GM12878 (cell line): ENCODE measurements around the gene PDE3B. TPM values are rescaled to one million over a fixed set of nuclear protein-coding genes. Genes with fewer than 3 reads are reported as not detected.

Source experiments
- ATAC-seq: fragments of 200-7000 bp; cut with Tn5 transposase; 3 replicates; pipeline ENCODE4 v1.9.1; 2020; ENCODE audit warnings: mild to moderate bottlenecking, moderate library complexity
- BruUV-seq: library from RNA; stranded (reverse); fragments of 400-500 nt; replicated peaks from 2 replicates; lab custom pipeline; 2021; lab: Mats Ljungman, UMichigan
- CTCF ChIA-PET: fragments of 300-600 bp; sonication (Branson Sonifier 250); formaldehyde crosslinking; extraction: SDS; loops from one replicate; lab custom pipeline; 2021; ENCODE audit warnings: inconsistent platforms; lab: Yijun Ruan, JAX
- POLR2A ChIA-PET: fragments of 350-600 bp; formaldehyde crosslinking; extraction: SDS; loops from one replicate; lab custom pipeline; 2021; ENCODE audit warnings: inconsistent platforms; lab: Charles Lee
- RAD21 ChIA-PET: fragments of 300-600 bp; sonication (Branson Sonifier 250); formaldehyde crosslinking; loops from one replicate; lab custom pipeline; 2023; ENCODE audit warnings: antibody characterized with exemption; ENCODE audit not compliant: unreplicated experiment; lab: Charles Lee
- SMC1A ChIA-PET: fragments of 300-600 bp; sonication (Branson Sonifier 250); formaldehyde crosslinking; loops from one replicate; lab custom pipeline; 2023; ENCODE audit not compliant: unreplicated experiment, uncharacterized antibody; lab: Charles Lee
- DNase-seq: peaks from one replicate; pipeline ENCODE4 v3.0.0-alpha.2; 2011; ENCODE audit warnings: low read depth, low spot score
- FAIRE-seq: peaks from 3 replicates; lab custom pipeline; 2011; peaks lifted over from hg19 to GRCh38; lab: Jason Lieb, UNC
- H2AFZ ChIP-seq: 2 replicates; pipeline ENCODE4 v1.6.0; 2011; ENCODE audit warnings: low read depth, low read length, control low read depth; ENCODE audit not compliant: control insufficient read depth
- H3K27ac ChIP-seq: 2 replicates; pipeline ENCODE4 v1.5.1; 2011; ENCODE audit warnings: control low read depth; ENCODE audit not compliant: control insufficient read depth, insufficient read depth
- H3K27me3 ChIP-seq, 2 experiments: replicated peaks in 1 of 2; 2 replicates each; pipeline versions ENCODE4 v1.6.0 to v1.6.1; 2011; ENCODE audit warnings: low read length in 1 of 2; ENCODE audit not compliant: control insufficient read depth in 2 of 2, insufficient read depth in 2 of 2
- H3K36me3 ChIP-seq, 2 experiments: 2 replicates each; pipeline ENCODE4 v1.5.1; 2011; ENCODE audit warnings: low read length in 1 of 2; ENCODE audit not compliant: control insufficient read depth in 2 of 2, insufficient read depth in 2 of 2
- H3K4me1 ChIP-seq: 2 replicates; pipeline ENCODE4 v1.6.1; 2011; ENCODE audit warnings: mild to moderate bottlenecking, low read length, moderate library complexity, mixed read lengths; ENCODE audit not compliant: control insufficient read depth, insufficient read depth
- H3K4me2 ChIP-seq: 2 replicates; pipeline ENCODE4 v1.6.0; 2011; ENCODE audit warnings: control low read depth; ENCODE audit not compliant: control insufficient read depth, insufficient read depth
- H3K4me3 ChIP-seq: fragments of 200-600 bp; sonication (generic); 2 replicates; pipeline ENCODE4 v1.5.1; 2016
- H3K79me2 ChIP-seq: 2 replicates; pipeline ENCODE4 v1.6.0; 2011; ENCODE audit warnings: low read length; ENCODE audit not compliant: control insufficient read depth, insufficient read depth
- H3K9ac ChIP-seq: 2 replicates; pipeline ENCODE4 v1.8.0; 2011; ENCODE audit warnings: low read length, control low read depth, mixed read lengths; ENCODE audit not compliant: control insufficient read depth, insufficient read depth
- H3K9me3 ChIP-seq: replicated peaks from 3 replicates; pipeline ENCODE4 v1.5.1; 2011; ENCODE audit warnings: mild to moderate bottlenecking, low read length; ENCODE audit not compliant: control insufficient read depth, insufficient read depth
- H4K20me1 ChIP-seq: 2 replicates; pipeline ENCODE4 v1.6.0; 2011; ENCODE audit not compliant: control insufficient read depth, insufficient read depth
- HDGF ChIP-seq: fragments of 450-650 bp; IDR thresholded peaks from 2 replicates; pipeline ENCODE4 v1.6.1; 2016; ENCODE audit warnings: antibody characterized with exemption
- JUNB ChIP-seq: IDR thresholded peaks from 2 replicates; pipeline ENCODE4 v1.6.1; 2016; ENCODE audit warnings: antibody characterized with exemption, mild to moderate bottlenecking
- NFYB ChIP-seq: IDR thresholded peaks from 2 replicates; pipeline ENCODE4 v1.6.1; 2011; ENCODE audit warnings: low read depth, mild to moderate bottlenecking, low read length, improper control_type of control experiment, moderate library complexity; ENCODE audit not compliant: insufficient read depth
- PAX5 ChIP-seq: IDR thresholded peaks from 2 replicates; pipeline ENCODE4 v1.6.1; 2011; ENCODE audit warnings: low read depth, low read length, borderline replicate concordance
- PML ChIP-seq: IDR thresholded peaks from 2 replicates; pipeline ENCODE4 v1.6.1; 2012; ENCODE audit warnings: low read length, inconsistent platforms
- RCOR1 ChIP-seq: conservative IDR thresholded peaks from 2 replicates; pipeline ENCODE4 v1.6.1; 2012; ENCODE audit warnings: low read depth, low read length, improper control_type of control experiment
- SMAD1 ChIP-seq: fragments of 450-650 bp; IDR thresholded peaks from 2 replicates; pipeline ENCODE4 v1.6.1; 2018; ENCODE audit warnings: mild to moderate bottlenecking, low read depth; ENCODE audit not compliant: partially characterized antibody
- SMAD5 ChIP-seq: IDR thresholded peaks from 2 replicates; pipeline ENCODE4 v1.6.1; 2016; ENCODE audit warnings: antibody characterized with exemption, low read depth
- SREBF2 ChIP-seq: IDR thresholded peaks from 2 replicates; pipeline ENCODE4 v1.6.1; 2012; ENCODE audit warnings: mild to moderate bottlenecking, low read length
- WGBS: methylation state at CpG from one replicate; pipeline ENCODE4 v1.1.6; 2016; ENCODE audit warnings: low lambda C conversion rate; ENCODE audit not compliant: insufficient replicate concordance, insufficient coverage; ENCODE audit errors: missing lambda C conversion rate; 5-methylcytosine and 5-hydroxymethylcytosine counted together
- in situ Hi-C: fragments of 300-500 bp; cut with MboI; formaldehyde crosslinking; loops from 9 replicates; pipeline ENCODE4 v1.14.3; 2018; ENCODE audit warnings: mixed read lengths
- intact Hi-C: fragments of 100-400 bp; cut with micrococcal nuclease; formaldehyde crosslinking; loops from one replicate; pipeline ENCODE4 v1.14.2; 2022; ENCODE audit not compliant: unreplicated experiment
- polyA plus RNA-seq, 11 experiments: library from polyadenylated mRNA; depleted of rRNA in 4 of 11; unstranded in 6 of 11; stranded (reverse) in 5 of 11; fragments of >200 nt; fragmentation: Nextera tagmentation in 4 of 11; fragmentation: Illumina TruSeq in 1 of 11; extraction: Ambion mirVana in 4 of 11; extraction: Trizol in 1 of 11; gene quantifications; 1 replicate in 1 of 11; 2 replicates in 10 of 11; pipeline versions ENCODE4 v1.2.1 to v1.2.3, GENCODE V29; 2011 to 2016; ENCODE audit warnings: inconsistent platforms in 2 of 11, missing spikeins in 2 of 11, low read depth in 1 of 11
- total RNA-seq, 4 experiments: library from RNA; depleted of rRNA in 3 of 4; stranded (reverse); fragments of >200 nt in 3 of 4; fragmentation: Illumina TruSeq in 1 of 4; extraction: Trizol in 1 of 4; gene quantifications; 2 replicates each; pipeline versions ENCODE4 v1.2.1 to v1.2.3, GENCODE V29; 2013 to 2021
- TF ChIP-seq, protein P1 (sequence below): fragments of 450-650 bp; IDR thresholded peaks from 2 replicates; pipeline ENCODE4 v1.6.1; 2017; ENCODE audit warnings: mild to moderate bottlenecking, moderate library complexity
- TF ChIP-seq, protein P2 (sequence below): fragments of 450-650 bp; IDR thresholded peaks from 2 replicates; pipeline ENCODE4 v1.6.1; 2017; ENCODE audit warnings: antibody characterized with exemption, mild to moderate bottlenecking, moderate library complexity
- TF ChIP-seq, protein P3 (sequence below): IDR thresholded peaks from 2 replicates; pipeline ENCODE4 v1.6.1; 2012; ENCODE audit warnings: low read length, inconsistent platforms
- TF ChIP-seq, protein P4 (sequence below): fragments of 450-650 bp; IDR thresholded peaks from 2 replicates; pipeline ENCODE4 v1.6.1; 2017; ENCODE audit warnings: mild to moderate bottlenecking, low read depth, inconsistent platforms; ENCODE audit not compliant: poor library complexity, severe bottlenecking

The PDE3B gene
- total and polyA plus RNA-seq, 10 of the 15 experiments (the other 5 are each of a cell fraction or from before 2014, with no cell fraction given): 0.04 to 3.1 (median 1.9) TPM

DNA sequence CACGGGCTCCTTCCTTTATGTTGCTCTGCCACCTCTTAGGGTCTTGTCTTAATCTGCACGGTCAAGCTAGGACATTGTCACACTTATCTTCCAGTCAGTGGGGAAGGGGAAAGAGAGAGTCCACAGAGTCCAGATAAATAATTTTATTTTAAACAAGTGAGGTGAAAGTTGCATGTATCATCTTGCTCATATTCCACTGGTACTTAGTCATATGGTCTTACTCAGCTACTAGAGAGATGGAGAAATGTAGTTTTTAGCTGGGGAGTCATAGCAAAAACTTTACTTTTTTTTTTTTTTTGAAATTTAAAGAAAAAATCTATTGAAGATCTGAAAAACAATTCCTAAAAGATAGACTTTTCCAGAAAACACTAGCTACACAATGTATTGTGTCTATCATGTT is 29.0 kb downstream of the PDE3B start:
- ChIA-PET SMC1A (interaction anchor here (1.1 to 2.0 kb wide), 2 partner anchors 8 to 27 kb away, joined by 3 to 4 read pairs; no protein-coding TSS in a partner anchor), RAD21 (no interaction called here), POLR2A (no interaction called here), CTCF (no interaction called here)
- H3K4me2 ChIP-seq: no peak overlapping the region
- H3K9me3 ChIP-seq: no peaks in the 10 kb centered on the region
- H3K4me3 ChIP-seq: no peak overlapping the region
- no peak for FAIRE-seq
- no peak for ATAC-seq
- no peaks in the 10 kb centered on the region for H3K79me2 ChIP-seq
- H3K27ac ChIP-seq: no peak overlapping the region
- 73% methylated on average over 2 of the region's 2 CpGs for WGBS
- BruUV-seq: no TSS peak
- no peak overlapping the region for H2AFZ ChIP-seq
- H3K27me3 ChIP-seq: no peaks in the 10 kb centered on the region
- intact Hi-C loops: no loop called here
- DNase-seq: no peak
- H3K36me3 ChIP-seq: no peaks in the 10 kb centered on the region
- no peaks in the 10 kb centered on the region for H3K4me1 ChIP-seq
- no peak overlapping the region for H3K9ac ChIP-seq
- no peaks in the 10 kb centered on the region for H4K20me1 ChIP-seq
- in situ Hi-C loops: no loop called here
- TF ChIP-seq, protein P1, sequence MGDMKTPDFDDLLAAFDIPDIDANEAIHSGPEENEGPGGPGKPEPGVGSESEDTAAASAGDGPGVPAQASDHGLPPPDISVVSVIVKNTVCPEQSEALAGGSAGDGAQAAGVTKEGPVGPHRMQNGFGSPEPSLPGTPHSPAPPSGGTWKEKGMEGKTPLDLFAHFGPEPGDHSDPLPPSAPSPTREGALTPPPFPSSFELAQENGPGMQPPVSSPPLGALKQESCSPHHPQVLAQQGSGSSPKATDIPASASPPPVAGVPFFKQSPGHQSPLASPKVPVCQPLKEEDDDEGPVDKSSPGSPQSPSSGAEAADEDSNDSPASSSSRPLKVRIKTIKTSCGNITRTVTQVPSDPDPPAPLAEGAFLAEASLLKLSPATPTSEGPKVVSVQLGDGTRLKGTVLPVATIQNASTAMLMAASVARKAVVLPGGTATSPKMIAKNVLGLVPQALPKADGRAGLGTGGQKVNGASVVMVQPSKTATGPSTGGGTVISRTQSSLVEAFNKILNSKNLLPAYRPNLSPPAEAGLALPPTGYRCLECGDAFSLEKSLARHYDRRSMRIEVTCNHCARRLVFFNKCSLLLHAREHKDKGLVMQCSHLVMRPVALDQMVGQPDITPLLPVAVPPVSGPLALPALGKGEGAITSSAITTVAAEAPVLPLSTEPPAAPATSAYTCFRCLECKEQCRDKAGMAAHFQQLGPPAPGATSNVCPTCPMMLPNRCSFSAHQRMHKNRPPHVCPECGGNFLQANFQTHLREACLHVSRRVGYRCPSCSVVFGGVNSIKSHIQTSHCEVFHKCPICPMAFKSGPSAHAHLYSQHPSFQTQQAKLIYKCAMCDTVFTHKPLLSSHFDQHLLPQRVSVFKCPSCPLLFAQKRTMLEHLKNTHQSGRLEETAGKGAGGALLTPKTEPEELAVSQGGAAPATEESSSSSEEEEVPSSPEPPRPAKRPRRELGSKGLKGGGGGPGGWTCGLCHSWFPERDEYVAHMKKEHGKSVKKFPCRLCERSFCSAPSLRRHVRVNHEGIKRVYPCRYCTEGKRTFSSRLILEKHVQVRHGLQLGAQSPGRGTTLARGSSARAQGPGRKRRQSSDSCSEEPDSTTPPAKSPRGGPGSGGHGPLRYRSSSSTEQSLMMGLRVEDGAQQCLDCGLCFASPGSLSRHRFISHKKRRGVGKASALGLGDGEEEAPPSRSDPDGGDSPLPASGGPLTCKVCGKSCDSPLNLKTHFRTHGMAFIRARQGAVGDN: no peak
- TF ChIP-seq RCOR1 (no peak), SMAD5 (no peak), PAX5 (no peak), HDGF (no peak), SREBF2 (no peak), JUNB (no peak), PML (no peak), SMAD1 (no peak), NFYB (no peak)
- TF ChIP-seq, protein P2, sequence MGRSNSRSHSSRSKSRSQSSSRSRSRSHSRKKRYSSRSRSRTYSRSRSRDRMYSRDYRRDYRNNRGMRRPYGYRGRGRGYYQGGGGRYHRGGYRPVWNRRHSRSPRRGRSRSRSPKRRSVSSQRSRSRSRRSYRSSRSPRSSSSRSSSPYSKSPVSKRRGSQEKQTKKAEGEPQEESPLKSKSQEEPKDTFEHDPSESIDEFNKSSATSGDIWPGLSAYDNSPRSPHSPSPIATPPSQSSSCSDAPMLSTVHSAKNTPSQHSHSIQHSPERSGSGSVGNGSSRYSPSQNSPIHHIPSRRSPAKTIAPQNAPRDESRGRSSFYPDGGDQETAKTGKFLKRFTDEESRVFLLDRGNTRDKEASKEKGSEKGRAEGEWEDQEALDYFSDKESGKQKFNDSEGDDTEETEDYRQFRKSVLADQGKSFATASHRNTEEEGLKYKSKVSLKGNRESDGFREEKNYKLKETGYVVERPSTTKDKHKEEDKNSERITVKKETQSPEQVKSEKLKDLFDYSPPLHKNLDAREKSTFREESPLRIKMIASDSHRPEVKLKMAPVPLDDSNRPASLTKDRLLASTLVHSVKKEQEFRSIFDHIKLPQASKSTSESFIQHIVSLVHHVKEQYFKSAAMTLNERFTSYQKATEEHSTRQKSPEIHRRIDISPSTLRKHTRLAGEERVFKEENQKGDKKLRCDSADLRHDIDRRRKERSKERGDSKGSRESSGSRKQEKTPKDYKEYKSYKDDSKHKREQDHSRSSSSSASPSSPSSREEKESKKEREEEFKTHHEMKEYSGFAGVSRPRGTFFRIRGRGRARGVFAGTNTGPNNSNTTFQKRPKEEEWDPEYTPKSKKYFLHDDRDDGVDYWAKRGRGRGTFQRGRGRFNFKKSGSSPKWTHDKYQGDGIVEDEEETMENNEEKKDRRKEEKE: no peak
- TF ChIP-seq, protein P3, sequence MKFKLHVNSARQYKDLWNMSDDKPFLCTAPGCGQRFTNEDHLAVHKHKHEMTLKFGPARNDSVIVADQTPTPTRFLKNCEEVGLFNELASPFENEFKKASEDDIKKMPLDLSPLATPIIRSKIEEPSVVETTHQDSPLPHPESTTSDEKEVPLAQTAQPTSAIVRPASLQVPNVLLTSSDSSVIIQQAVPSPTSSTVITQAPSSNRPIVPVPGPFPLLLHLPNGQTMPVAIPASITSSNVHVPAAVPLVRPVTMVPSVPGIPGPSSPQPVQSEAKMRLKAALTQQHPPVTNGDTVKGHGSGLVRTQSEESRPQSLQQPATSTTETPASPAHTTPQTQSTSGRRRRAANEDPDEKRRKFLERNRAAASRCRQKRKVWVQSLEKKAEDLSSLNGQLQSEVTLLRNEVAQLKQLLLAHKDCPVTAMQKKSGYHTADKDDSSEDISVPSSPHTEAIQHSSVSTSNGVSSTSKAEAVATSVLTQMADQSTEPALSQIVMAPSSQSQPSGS: no peak
- TF ChIP-seq, protein P4, sequence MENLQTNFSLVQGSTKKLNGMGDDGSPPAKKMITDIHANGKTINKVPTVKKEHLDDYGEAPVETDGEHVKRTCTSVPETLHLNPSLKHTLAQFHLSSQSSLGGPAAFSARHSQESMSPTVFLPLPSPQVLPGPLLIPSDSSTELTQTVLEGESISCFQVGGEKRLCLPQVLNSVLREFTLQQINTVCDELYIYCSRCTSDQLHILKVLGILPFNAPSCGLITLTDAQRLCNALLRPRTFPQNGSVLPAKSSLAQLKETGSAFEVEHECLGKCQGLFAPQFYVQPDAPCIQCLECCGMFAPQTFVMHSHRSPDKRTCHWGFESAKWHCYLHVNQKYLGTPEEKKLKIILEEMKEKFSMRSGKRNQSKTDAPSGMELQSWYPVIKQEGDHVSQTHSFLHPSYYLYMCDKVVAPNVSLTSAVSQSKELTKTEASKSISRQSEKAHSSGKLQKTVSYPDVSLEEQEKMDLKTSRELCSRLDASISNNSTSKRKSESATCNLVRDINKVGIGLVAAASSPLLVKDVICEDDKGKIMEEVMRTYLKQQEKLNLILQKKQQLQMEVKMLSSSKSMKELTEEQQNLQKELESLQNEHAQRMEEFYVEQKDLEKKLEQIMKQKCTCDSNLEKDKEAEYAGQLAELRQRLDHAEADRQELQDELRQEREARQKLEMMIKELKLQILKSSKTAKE: no peak
